ENCODE data around the gene FPGS.

Gene FPGS

GRCh38 chr9:127767909-127768331 lies 34.8 kb upstream of the FPGS start:
- H3K4me3 ChIP-seq (ENCODE audit: low read depth, low read length): no peak overlapping the region
- TF ChIP-seq, protein P1, sequence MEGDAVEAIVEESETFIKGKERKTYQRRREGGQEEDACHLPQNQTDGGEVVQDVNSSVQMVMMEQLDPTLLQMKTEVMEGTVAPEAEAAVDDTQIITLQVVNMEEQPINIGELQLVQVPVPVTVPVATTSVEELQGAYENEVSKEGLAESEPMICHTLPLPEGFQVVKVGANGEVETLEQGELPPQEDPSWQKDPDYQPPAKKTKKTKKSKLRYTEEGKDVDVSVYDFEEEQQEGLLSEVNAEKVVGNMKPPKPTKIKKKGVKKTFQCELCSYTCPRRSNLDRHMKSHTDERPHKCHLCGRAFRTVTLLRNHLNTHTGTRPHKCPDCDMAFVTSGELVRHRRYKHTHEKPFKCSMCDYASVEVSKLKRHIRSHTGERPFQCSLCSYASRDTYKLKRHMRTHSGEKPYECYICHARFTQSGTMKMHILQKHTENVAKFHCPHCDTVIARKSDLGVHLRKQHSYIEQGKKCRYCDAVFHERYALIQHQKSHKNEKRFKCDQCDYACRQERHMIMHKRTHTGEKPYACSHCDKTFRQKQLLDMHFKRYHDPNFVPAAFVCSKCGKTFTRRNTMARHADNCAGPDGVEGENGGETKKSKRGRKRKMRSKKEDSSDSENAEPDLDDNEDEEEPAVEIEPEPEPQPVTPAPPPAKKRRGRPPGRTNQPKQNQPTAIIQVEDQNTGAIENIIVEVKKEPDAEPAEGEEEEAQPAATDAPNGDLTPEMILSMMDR (IDR thresholded peaks at IDR 0.05; ENCODE audit: borderline replicate concordance, insufficient read depth, low read depth, low read length): no peak

DNA sequence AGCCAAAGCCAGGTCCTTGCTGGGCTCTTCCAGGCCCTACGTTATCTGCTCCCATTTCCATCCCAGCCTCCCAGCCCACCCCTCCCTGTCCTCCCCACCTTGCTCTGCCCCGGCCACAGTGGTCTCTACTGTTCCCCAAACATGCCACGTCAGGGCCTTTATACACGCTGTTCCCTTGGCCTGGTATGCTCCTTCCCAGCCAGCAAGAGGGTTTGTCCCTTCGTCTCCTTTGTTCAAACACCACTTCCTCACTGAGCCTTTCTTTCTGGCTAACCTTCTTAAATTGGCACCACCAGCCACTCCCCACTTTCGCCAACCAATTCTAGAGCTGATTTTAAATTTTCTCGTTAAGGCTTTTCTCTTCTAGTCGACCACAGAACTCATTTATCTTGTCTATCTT lies 34.0 kb upstream of the FPGS start:
- H3K4me3 ChIP-seq (ENCODE audit: low read depth, low read length): no peak overlapping the region
- TF ChIP-seq, protein P1 (IDR thresholded peaks at IDR 0.05; ENCODE audit: borderline replicate concordance, insufficient read depth, low read depth, low read length): no peak

DNA sequence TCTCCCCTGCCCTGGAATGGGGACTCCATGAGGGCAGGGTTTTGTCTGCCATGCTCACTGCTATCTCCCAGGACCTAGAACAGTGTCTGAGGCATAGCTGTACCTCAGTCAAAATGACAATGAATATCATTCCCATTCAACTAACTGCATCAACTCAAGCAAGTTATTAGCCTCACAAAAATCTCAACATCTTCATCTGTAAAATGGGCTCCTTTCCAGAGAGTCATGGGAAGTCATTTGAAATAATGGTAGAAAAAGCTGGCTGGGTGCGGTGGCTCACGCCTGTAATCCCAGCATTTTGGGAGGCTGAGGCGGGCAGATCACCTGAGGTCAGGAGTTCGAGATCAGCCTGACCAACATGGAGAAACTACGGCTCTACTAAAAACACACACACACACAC lies 33.6 kb upstream of the FPGS start:
- H3K4me3 ChIP-seq (ENCODE audit: low read depth, low read length): no peak overlapping the region
- TF ChIP-seq, protein P1 (IDR thresholded peaks at IDR 0.05; ENCODE audit: borderline replicate concordance, insufficient read depth, low read depth, low read length): no peak

- H3K4me3 ChIP-seq (ENCODE audit: low read depth, low read length): no peak overlapping the region
Observed at GRCh38 chr9:127769929-127770582, 32.6 kb upstream of the FPGS start.

GRCh38 chr9:127770583-127770904 lies 32.1 kb upstream of the FPGS start:
- TF ChIP-seq, protein P1 (IDR thresholded peaks at IDR 0.05; ENCODE audit: borderline replicate concordance, insufficient read depth, low read depth, low read length): no peak
- H3K4me3 ChIP-seq (ENCODE audit: low read depth, low read length): no peak overlapping the region

More at GRCh38 chr9:127769929-127770582, 32.6 kb upstream of the FPGS start:
- TF ChIP-seq, protein P1 (IDR thresholded peaks at IDR 0.05; ENCODE audit: borderline replicate concordance, insufficient read depth, low read depth, low read length): no peak

DNA sequence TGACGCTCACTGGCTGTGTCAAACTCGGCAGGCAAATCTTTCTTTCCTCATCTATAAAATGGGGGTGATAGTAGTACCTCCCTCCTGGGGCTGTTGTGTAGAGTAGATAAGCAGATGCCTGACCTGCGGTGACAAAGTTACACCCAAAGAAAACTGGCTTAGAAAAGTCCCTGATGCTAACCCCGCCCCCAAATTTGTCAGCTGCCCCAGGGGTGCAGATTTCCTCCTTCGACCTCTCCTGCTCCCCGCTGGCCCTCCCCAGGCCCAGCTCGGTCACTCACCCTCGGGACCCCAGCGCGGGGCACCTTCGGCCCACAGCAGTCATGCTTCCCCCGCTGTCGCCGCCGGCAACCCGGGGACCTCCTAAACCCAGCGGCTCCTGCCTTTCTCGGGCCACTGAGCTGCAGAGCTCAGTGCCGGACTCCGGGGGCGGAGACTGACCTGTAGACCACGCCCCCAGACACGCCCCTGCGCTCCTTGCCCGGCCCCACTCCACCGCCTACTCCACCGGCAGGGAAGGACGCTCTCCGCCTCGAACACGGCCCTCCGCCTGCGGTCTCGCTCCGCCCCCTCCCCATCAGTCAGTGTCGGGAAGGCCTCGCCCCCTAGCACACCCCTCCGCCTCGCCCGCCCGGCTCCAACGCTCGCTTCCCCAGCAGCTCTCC lies 31.6 kb upstream of the FPGS start:
- TF ChIP-seq, protein P1 (IDR thresholded peaks at IDR 0.05; ENCODE audit: borderline replicate concordance, insufficient read depth, low read depth, low read length): no peak
- peak overlapping the region; percentile 53 for H3K4me3 ChIP-seq (ENCODE audit: low read depth, low read length)
